GM12878 (cell line): ENCODE results near the gene THAP5.

Experiments
- ATF7 ChIP-seq: fragments of 450-650 bp; IDR thresholded peaks from 2 replicates; pipeline ENCODE4 v1.6.1; 2016; ENCODE audit warnings: low read depth, mild to moderate bottlenecking
- BACH1 ChIP-seq: fragments of 450-650 bp; IDR thresholded peaks from 2 replicates; pipeline ENCODE4 v1.6.1; 2017; ENCODE audit warnings: mild to moderate bottlenecking, borderline replicate concordance
- CEBPB ChIP-seq, 2 experiments: fragments of 150-350 bp in 1 of 2; IDR thresholded peaks; 2 replicates each; pipeline ENCODE4 v1.6.1; 2012 to 2014; ENCODE audit warnings: low read depth in 2 of 2, low read length in 2 of 2, borderline replicate concordance in 1 of 2, inconsistent platforms in 1 of 2
- CTCF ChIP-seq, 3 experiments: IDR thresholded peaks in 2 of 3; conservative IDR thresholded peaks in 1 of 3; 2 replicates each; pipeline ENCODE4 v1.5.1; 2011; ENCODE audit warnings: low read depth in 3 of 3, low read length in 3 of 3, mild to moderate bottlenecking in 3 of 3, control low read depth in 2 of 3, moderate library complexity in 2 of 3, inconsistent platforms in 1 of 3, mixed read lengths in 1 of 3; ENCODE audit not compliant: control insufficient read depth in 2 of 3, insufficient read depth in 1 of 3; ENCODE audit errors: extremely low read depth in 1 of 3
- PAX5 ChIP-seq: IDR thresholded peaks from 2 replicates; pipeline ENCODE4 v1.6.1; 2011; ENCODE audit warnings: low read depth, low read length, borderline replicate concordance
- POLR2A ChIP-seq: IDR thresholded peaks from 2 replicates; pipeline ENCODE4 v1.6.1; 2011; ENCODE audit warnings: low read depth, mild to moderate bottlenecking, low read length
- SUZ12 ChIP-seq: fragments of 200-600 bp; sonication (generic); IDR thresholded peaks from one replicate; pipeline ENCODE4 v1.6.1; 2018; ENCODE audit warnings: antibody characterized with exemption, mild to moderate bottlenecking; ENCODE audit not compliant: unreplicated experiment
- TARDBP ChIP-seq: IDR thresholded peaks from 2 replicates; pipeline ENCODE4 v1.6.1; 2016; ENCODE audit warnings: borderline replicate concordance
- WRNIP1 ChIP-seq: IDR thresholded peaks from 2 replicates; pipeline ENCODE4 v1.6.1; 2011; ENCODE audit warnings: low read depth, low read length, improper control_type of control experiment, borderline replicate concordance
- ZBTB11 ChIP-seq: fragments of 450-650 bp; formaldehyde crosslinking; IDR thresholded peaks from 2 replicates; pipeline ENCODE4 v1.5.0; 2022; ENCODE audit warnings: mild to moderate bottlenecking, missing genetic modification characterization
- ZSCAN29 ChIP-seq: fragments of 450-650 bp; IDR thresholded peaks from 2 replicates; pipeline ENCODE4 v1.6.1; 2017; ENCODE audit warnings: mild to moderate bottlenecking, moderate library complexity
- TF ChIP-seq, protein P1 (sequence below): fragments of 450-650 bp; IDR thresholded peaks from 2 replicates; pipeline ENCODE4 v1.6.1; 2017; ENCODE audit warnings: mild to moderate bottlenecking, low read depth, inconsistent platforms; ENCODE audit not compliant: poor library complexity, severe bottlenecking
- TF ChIP-seq, protein P2 (sequence below): IDR thresholded peaks from 2 replicates; pipeline ENCODE4 v1.6.1; 2011; ENCODE audit warnings: low read depth, low read length, improper control_type of control experiment, borderline replicate concordance
- TF ChIP-seq, protein P3 (sequence below): IDR thresholded peaks from 2 replicates; pipeline ENCODE4 v1.6.1; 2012; ENCODE audit warnings: low read depth, low read length, improper control_type of control experiment

GRCh38 chr7:108569381-108570145 is at the start of gene THAP5, which contains the start of gene DNAJB9:
- TF ChIP-seq ATF7 (peak; percentile 38; the same call in 1 of the 2 replicates), TARDBP (no peak), SUZ12 (no peak), CTCF (IDR thresholded peaks at IDR 0.05 in 2 of 3, conservative IDR thresholded peaks at IDR 0.05 in 1 of 3; ENCODE audit: control insufficient read depth in 2 of 3, extremely low read depth in 1 of 3, insufficient read depth in 1 of 3, low read depth in 3 of 3, low read length in 3 of 3) (0 out of 6 replicates have a peak, but pooled peaks of 1 of the 3 experiments have one; percentile 1), POLR2A (peak; percentile 99), PAX5 (no peak), ZBTB11 (CRISPR knock-in tag) (no peak), ZSCAN29 (0 out of 2 replicates have a peak, but pooled peaks have one; percentile 10), BACH1 (peak; percentile 83), WRNIP1 (no peak), CEBPB (IDR thresholded peaks at IDR 0.05; ENCODE audit: borderline replicate concordance in 1 of 2, low read depth in 2 of 2, low read length in 2 of 2) (no peak)
- TF ChIP-seq, protein P1, sequence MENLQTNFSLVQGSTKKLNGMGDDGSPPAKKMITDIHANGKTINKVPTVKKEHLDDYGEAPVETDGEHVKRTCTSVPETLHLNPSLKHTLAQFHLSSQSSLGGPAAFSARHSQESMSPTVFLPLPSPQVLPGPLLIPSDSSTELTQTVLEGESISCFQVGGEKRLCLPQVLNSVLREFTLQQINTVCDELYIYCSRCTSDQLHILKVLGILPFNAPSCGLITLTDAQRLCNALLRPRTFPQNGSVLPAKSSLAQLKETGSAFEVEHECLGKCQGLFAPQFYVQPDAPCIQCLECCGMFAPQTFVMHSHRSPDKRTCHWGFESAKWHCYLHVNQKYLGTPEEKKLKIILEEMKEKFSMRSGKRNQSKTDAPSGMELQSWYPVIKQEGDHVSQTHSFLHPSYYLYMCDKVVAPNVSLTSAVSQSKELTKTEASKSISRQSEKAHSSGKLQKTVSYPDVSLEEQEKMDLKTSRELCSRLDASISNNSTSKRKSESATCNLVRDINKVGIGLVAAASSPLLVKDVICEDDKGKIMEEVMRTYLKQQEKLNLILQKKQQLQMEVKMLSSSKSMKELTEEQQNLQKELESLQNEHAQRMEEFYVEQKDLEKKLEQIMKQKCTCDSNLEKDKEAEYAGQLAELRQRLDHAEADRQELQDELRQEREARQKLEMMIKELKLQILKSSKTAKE = peak; percentile 3
- TF ChIP-seq, protein P2, sequence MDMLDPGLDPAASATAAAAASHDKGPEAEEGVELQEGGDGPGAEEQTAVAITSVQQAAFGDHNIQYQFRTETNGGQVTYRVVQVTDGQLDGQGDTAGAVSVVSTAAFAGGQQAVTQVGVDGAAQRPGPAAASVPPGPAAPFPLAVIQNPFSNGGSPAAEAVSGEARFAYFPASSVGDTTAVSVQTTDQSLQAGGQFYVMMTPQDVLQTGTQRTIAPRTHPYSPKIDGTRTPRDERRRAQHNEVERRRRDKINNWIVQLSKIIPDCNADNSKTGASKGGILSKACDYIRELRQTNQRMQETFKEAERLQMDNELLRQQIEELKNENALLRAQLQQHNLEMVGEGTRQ = peak; percentile 96
- TF ChIP-seq, protein P3, sequence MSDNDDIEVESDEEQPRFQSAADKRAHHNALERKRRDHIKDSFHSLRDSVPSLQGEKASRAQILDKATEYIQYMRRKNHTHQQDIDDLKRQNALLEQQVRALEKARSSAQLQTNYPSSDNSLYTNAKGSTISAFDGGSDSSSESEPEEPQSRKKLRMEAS = peak; percentile 100
